Measurements from ENCODE around the gene SRCAP.

SRCAP gene

GRCh38 chr16:30698816-30699614 lies at the start of gene SRCAP:
Gene SRCAP, plus strand, starts transcription at chr16:30699171. Its CDS starts 1,654 bp downstream, at chr16:30700825.
- H3K27ac ChIP-seq (ENCODE audit: low read depth, low read length), result peak within 1 kb of the TSS; percentile 100
- peaks cover 5% of the 10 kb centered on the region; the same call in 1 of the 2 replicates for H3K4me1 ChIP-seq (ENCODE audit: control insufficient read depth, insufficient read depth, low read length)
- peaks cover 36% of the 10 kb centered on the region for H3K27me3 ChIP-seq (ENCODE audit: control insufficient read depth, insufficient read depth, low read length)
- H3K9me3 ChIP-seq (ENCODE audit: control insufficient read depth, insufficient read depth, low read length), result no peaks in the 10 kb centered on the region
- peaks cover 39% of the 10 kb centered on the region for H3K36me3 ChIP-seq (ENCODE audit: control insufficient read depth, insufficient read depth, low read length)
- peak within 1 kb of the TSS; percentile 100 for H3K9ac ChIP-seq (ENCODE audit: low read depth, low read length)
- peak within 1 kb of the TSS; percentile 96 for H3K4me3 ChIP-seq (ENCODE audit: low read depth, low read length)

GRCh38 chr16:30649725-30650368 lies 49.1 kb upstream of the SRCAP start:
- Histone ChIP-seq H3K27ac (ENCODE audit: low read depth, low read length) (peak overlapping the region; percentile 67), H3K9me3 (ENCODE audit: control insufficient read depth, insufficient read depth, low read length) (no peaks in the 10 kb centered on the region), H3K36me3 (ENCODE audit: control insufficient read depth, insufficient read depth, low read length) (no peaks in the 10 kb centered on the region), H3K4me3 (ENCODE audit: low read depth, low read length) (peak overlapping the region; percentile 12; the same call in 1 of the 2 replicates), H3K9ac (ENCODE audit: low read depth, low read length) (peak overlapping the region; percentile 49), H3K4me1 (ENCODE audit: control insufficient read depth, insufficient read depth, low read length) (no peaks in the 10 kb centered on the region), H3K27me3 (ENCODE audit: control insufficient read depth, insufficient read depth, low read length) (peaks cover 12% of the 10 kb centered on the region)

- H3K4me1 ChIP-seq (ENCODE audit: control insufficient read depth, insufficient read depth, low read length), result no peaks in the 10 kb centered on the region
- H3K27me3 ChIP-seq (ENCODE audit: control insufficient read depth, insufficient read depth, low read length), result peaks cover 12% of the 10 kb centered on the region
- peak within 1 kb of the TSS; percentile 73 for H3K27ac ChIP-seq (ENCODE audit: low read depth, low read length)
- no peaks in the 10 kb centered on the region for H3K9me3 ChIP-seq (ENCODE audit: control insufficient read depth, insufficient read depth, low read length)
- peak within 1 kb of the TSS; percentile 91 for H3K4me3 ChIP-seq (ENCODE audit: low read depth, low read length)
- H3K9ac ChIP-seq (ENCODE audit: low read depth, low read length), result peak within 1 kb of the TSS; percentile 75
- no peaks in the 10 kb centered on the region; the same call in 1 of the 2 replicates for H3K36me3 ChIP-seq (ENCODE audit: control insufficient read depth, insufficient read depth, low read length)
Observed at GRCh38 chr16:30650369-30651123, 48.4 kb upstream of the SRCAP start, which contains the start of gene PRR14. Gene PRR14, plus strand, starts transcription at chr16:30650960. Its CDS starts 686 bp downstream, at chr16:30651646.

- peaks cover 12% of the 10 kb centered on the region for H3K27me3 ChIP-seq (ENCODE audit: control insufficient read depth, insufficient read depth, low read length)
- H3K27ac ChIP-seq (ENCODE audit: low read depth, low read length), result peak overlapping the region; percentile 73
- H3K9me3 ChIP-seq (ENCODE audit: control insufficient read depth, insufficient read depth, low read length), result no peaks in the 10 kb centered on the region
- peaks cover 2% of the 10 kb centered on the region; the same call in 1 of the 2 replicates for H3K36me3 ChIP-seq (ENCODE audit: control insufficient read depth, insufficient read depth, low read length)
- peak overlapping the region; percentile 75 for H3K9ac ChIP-seq (ENCODE audit: low read depth, low read length)
- H3K4me3 ChIP-seq (ENCODE audit: low read depth, low read length), result peak overlapping the region; percentile 91
- no peaks in the 10 kb centered on the region for H3K4me1 ChIP-seq (ENCODE audit: control insufficient read depth, insufficient read depth, low read length)
Observed at GRCh38 chr16:30651124-30652004, 47.6 kb upstream of the SRCAP start.

GRCh38 chr16:30652005-30652296 lies 47.0 kb upstream of the SRCAP start:
- peaks cover 14% of the 10 kb centered on the region for H3K27me3 ChIP-seq (ENCODE audit: control insufficient read depth, insufficient read depth, low read length)
- no peaks in the 10 kb centered on the region for H3K4me1 ChIP-seq (ENCODE audit: control insufficient read depth, insufficient read depth, low read length)
- peaks cover 3% of the 10 kb centered on the region; the same call in 1 of the 2 replicates for H3K36me3 ChIP-seq (ENCODE audit: control insufficient read depth, insufficient read depth, low read length)
- H3K9me3 ChIP-seq (ENCODE audit: control insufficient read depth, insufficient read depth, low read length), result no peaks in the 10 kb centered on the region
- H3K9ac ChIP-seq (ENCODE audit: low read depth, low read length), result no peak overlapping the region
- H3K4me3 ChIP-seq (ENCODE audit: low read depth, low read length), result peak overlapping the region; percentile 67
- H3K27ac ChIP-seq (ENCODE audit: low read depth, low read length), result no peak overlapping the region

- H3K27ac ChIP-seq (ENCODE audit: low read depth, low read length), result no peak overlapping the region
- H3K27me3 ChIP-seq (ENCODE audit: control insufficient read depth, insufficient read depth, low read length), result peaks cover 15% of the 10 kb centered on the region
- peaks cover 3% of the 10 kb centered on the region; the same call in 1 of the 2 replicates for H3K36me3 ChIP-seq (ENCODE audit: control insufficient read depth, insufficient read depth, low read length)
- H3K4me3 ChIP-seq (ENCODE audit: low read depth, low read length), result no peak overlapping the region
- no peak overlapping the region for H3K9ac ChIP-seq (ENCODE audit: low read depth, low read length)
- H3K9me3 ChIP-seq (ENCODE audit: control insufficient read depth, insufficient read depth, low read length), result no peaks in the 10 kb centered on the region
- H3K4me1 ChIP-seq (ENCODE audit: control insufficient read depth, insufficient read depth, low read length), result no peaks in the 10 kb centered on the region
Observed at GRCh38 chr16:30652718-30653117, 46.3 kb upstream of the SRCAP start.

- H3K4me1 ChIP-seq (ENCODE audit: control insufficient read depth, insufficient read depth, low read length), result 0 out of 2 replicates have a peak, but pooled peaks cover 2% of the 10 kb centered on the region
- peaks cover 3% of the 10 kb centered on the region; the same call in 1 of the 2 replicates for H3K36me3 ChIP-seq (ENCODE audit: control insufficient read depth, insufficient read depth, low read length)
- H3K9me3 ChIP-seq (ENCODE audit: control insufficient read depth, insufficient read depth, low read length), result no peaks in the 10 kb centered on the region
- H3K27me3 ChIP-seq (ENCODE audit: control insufficient read depth, insufficient read depth, low read length), result peaks cover 17% of the 10 kb centered on the region
- no peak overlapping the region for H3K27ac ChIP-seq (ENCODE audit: low read depth, low read length)
- no peak overlapping the region for H3K9ac ChIP-seq (ENCODE audit: low read depth, low read length)
- no peak overlapping the region for H3K4me3 ChIP-seq (ENCODE audit: low read depth, low read length)
Observed at GRCh38 chr16:30654856-30655255, 44.1 kb upstream of the SRCAP start.

GRCh38 chr16:30655815-30656347 lies 43.1 kb upstream of the SRCAP start:
- Histone ChIP-seq H3K9ac (ENCODE audit: low read depth, low read length) (no peak overlapping the region), H3K4me3 (ENCODE audit: low read depth, low read length) (no peak overlapping the region), H3K4me1 (ENCODE audit: control insufficient read depth, insufficient read depth, low read length) (0 out of 2 replicates have a peak, but pooled peaks cover 3% of the 10 kb centered on the region), H3K27me3 (ENCODE audit: control insufficient read depth, insufficient read depth, low read length) (peaks cover 28% of the 10 kb centered on the region), H3K27ac (ENCODE audit: low read depth, low read length) (no peak overlapping the region), H3K9me3 (ENCODE audit: control insufficient read depth, insufficient read depth, low read length) (no peaks in the 10 kb centered on the region), H3K36me3 (ENCODE audit: control insufficient read depth, insufficient read depth, low read length) (peaks cover 3% of the 10 kb centered on the region; the same call in 1 of the 2 replicates)

- Histone ChIP-seq H3K9ac (ENCODE audit: low read depth, low read length) (no peak overlapping the region), H3K9me3 (ENCODE audit: control insufficient read depth, insufficient read depth, low read length) (no peaks in the 10 kb centered on the region), H3K4me3 (ENCODE audit: low read depth, low read length) (no peak overlapping the region), H3K27ac (ENCODE audit: low read depth, low read length) (no peak overlapping the region), H3K4me1 (ENCODE audit: control insufficient read depth, insufficient read depth, low read length) (0 out of 2 replicates have a peak, but pooled peaks cover 3% of the 10 kb centered on the region), H3K27me3 (ENCODE audit: control insufficient read depth, insufficient read depth, low read length) (peaks cover 33% of the 10 kb centered on the region), H3K36me3 (ENCODE audit: control insufficient read depth, insufficient read depth, low read length) (peaks cover 8% of the 10 kb centered on the region; the same call in 1 of the 2 replicates)
Observed at GRCh38 chr16:30656388-30656787, 42.6 kb upstream of the SRCAP start.
